Measurements from ENCODE around the gene GPSM1.
"Not testable (repeated sequence)": the region's sequence is repeated elsewhere in the genome, so short reads cannot be mapped to it uniquely, and the experiment has no call there.

GPSM1 gene

GRCh38 chr9:136314944-136315343, 12.4 kb upstream of the GPSM1 start:
- H3K27me3 Mint-ChIP-seq: peaks cover 28% of the 10 kb centered on the region
- H3K9me3 Mint-ChIP-seq: peaks cover 12% of the 10 kb centered on the region
- peaks cover 7% of the 10 kb centered on the region for H3K36me3 Mint-ChIP-seq
- DNase-seq (ENCODE audit: low spot score in 2 of 2) (no peak), ATAC-seq (ENCODE audit: low read depth) (no peak)
- peaks cover 6% of the 10 kb centered on the region for H3K4me1 Mint-ChIP-seq
- H3K27ac Mint-ChIP-seq: no peak overlapping the region
- no peak overlapping the region for H3K4me3 Mint-ChIP-seq

- Mint-ChIP-seq H3K27ac (no peak overlapping the region), H3K4me1 (peaks cover 6% of the 10 kb centered on the region), H3K27me3 (peaks cover 29% of the 10 kb centered on the region), H3K4me3 (no peak overlapping the region), H3K9me3 (peaks cover 13% of the 10 kb centered on the region), H3K36me3 (peaks cover 9% of the 10 kb centered on the region)
- ATAC-seq (ENCODE audit: low read depth): no peak
- DNase-seq (ENCODE audit: low spot score in 2 of 2): no peak
Measured at GRCh38 chr9:136316271-136316751, 11.0 kb upstream of the GPSM1 start.

GRCh38 chr9:136316896-136317676, 10.3 kb upstream of the GPSM1 start:
- peaks cover 29% of the 10 kb centered on the region for H3K27me3 Mint-ChIP-seq
- H3K4me3 Mint-ChIP-seq: no peak overlapping the region
- DNase-seq (ENCODE audit: low spot score in 2 of 2): no peak
- ATAC-seq (ENCODE audit: low read depth): no peak
- H3K36me3 Mint-ChIP-seq: peaks cover 9% of the 10 kb centered on the region
- H3K9me3 Mint-ChIP-seq: peaks cover 13% of the 10 kb centered on the region
- peaks cover 6% of the 10 kb centered on the region for H3K4me1 Mint-ChIP-seq
- H3K27ac Mint-ChIP-seq: no peak overlapping the region

- ATAC-seq (ENCODE audit: low read depth) (no peak), DNase-seq (ENCODE audit: low spot score in 2 of 2) (no peak)
- peaks cover 13% of the 10 kb centered on the region for H3K9me3 Mint-ChIP-seq
- no peak overlapping the region for H3K27ac Mint-ChIP-seq
- H3K4me1 Mint-ChIP-seq: peaks cover 6% of the 10 kb centered on the region
- H3K36me3 Mint-ChIP-seq: peaks cover 9% of the 10 kb centered on the region
- H3K27me3 Mint-ChIP-seq: peaks cover 29% of the 10 kb centered on the region
- H3K4me3 Mint-ChIP-seq: no peak overlapping the region
Measured at GRCh38 chr9:136317695-136318094, 9.6 kb upstream of the GPSM1 start.

GRCh38 chr9:136318111-136318775, 9.1 kb upstream of the GPSM1 start:
- peaks cover 9% of the 10 kb centered on the region for H3K36me3 Mint-ChIP-seq
- H3K27me3 Mint-ChIP-seq: peaks cover 29% of the 10 kb centered on the region
- ATAC-seq (ENCODE audit: low read depth) (no peak), DNase-seq (ENCODE audit: low spot score in 2 of 2) (no peak)
- H3K27ac Mint-ChIP-seq: no peak overlapping the region
- peaks cover 13% of the 10 kb centered on the region for H3K9me3 Mint-ChIP-seq
- no peak overlapping the region for H3K4me3 Mint-ChIP-seq
- H3K4me1 Mint-ChIP-seq: peaks cover 6% of the 10 kb centered on the region

- Mint-ChIP-seq H3K9me3 (peaks cover 13% of the 10 kb centered on the region), H3K4me1 (peaks cover 6% of the 10 kb centered on the region), H3K27ac (no peak overlapping the region), H3K27me3 (peaks cover 30% of the 10 kb centered on the region), H3K4me3 (no peak overlapping the region), H3K36me3 (peaks cover 9% of the 10 kb centered on the region)
- ATAC-seq (ENCODE audit: low read depth) (peak; percentile 10), DNase-seq (ENCODE audit: low spot score in 2 of 2) (no peak)
Measured at GRCh38 chr9:136318776-136319241, 8.5 kb upstream of the GPSM1 start.

- not testable (repeated sequence) for H3K27ac Mint-ChIP-seq; DNase-seq (ENCODE audit: low spot score in 2 of 2); H3K4me1 Mint-ChIP-seq; H3K4me3 Mint-ChIP-seq; ATAC-seq (ENCODE audit: low read depth); H3K36me3 Mint-ChIP-seq
- Mint-ChIP-seq H3K9me3 (peaks cover 13% of the 10 kb centered on the region), H3K27me3 (peaks cover 31% of the 10 kb centered on the region)
Measured at GRCh38 chr9:136319244-136319643, 8.1 kb upstream of the GPSM1 start.

GRCh38 chr9:136319955-136320354, 7.4 kb upstream of the GPSM1 start:
- H3K4me3 Mint-ChIP-seq; H3K4me1 Mint-ChIP-seq; ATAC-seq (ENCODE audit: low read depth); H3K27ac Mint-ChIP-seq; H3K36me3 Mint-ChIP-seq; DNase-seq (ENCODE audit: low spot score in 2 of 2); H3K9me3 Mint-ChIP-seq: not testable (repeated sequence)
- H3K27me3 Mint-ChIP-seq: peaks cover 27% of the 10 kb centered on the region

- H3K36me3 Mint-ChIP-seq; ATAC-seq (ENCODE audit: low read depth); H3K4me3 Mint-ChIP-seq; H3K9me3 Mint-ChIP-seq; H3K27ac Mint-ChIP-seq; H3K4me1 Mint-ChIP-seq; DNase-seq (ENCODE audit: low spot score in 2 of 2): not testable (repeated sequence)
- H3K27me3 Mint-ChIP-seq: peaks cover 26% of the 10 kb centered on the region
Measured at GRCh38 chr9:136320972-136321371, 6.4 kb upstream of the GPSM1 start.

GRCh38 chr9:136321561-136321960, 5.8 kb upstream of the GPSM1 start:
- Mint-ChIP-seq H3K36me3 (peaks cover 2% of the 10 kb centered on the region), H3K9me3 (peaks cover 2% of the 10 kb centered on the region), H3K27ac (no peak overlapping the region), H3K4me3 (no peak overlapping the region), H3K27me3 (peaks cover 20% of the 10 kb centered on the region), H3K4me1 (peaks cover 6% of the 10 kb centered on the region)
- DNase-seq (ENCODE audit: low spot score in 2 of 2) (no peak), ATAC-seq (ENCODE audit: low read depth) (no peak)

GRCh38 chr9:136322756-136323330, 4.5 kb upstream of the GPSM1 start:
- Mint-ChIP-seq H3K9me3 (peaks cover 2% of the 10 kb centered on the region), H3K4me3 (no peak overlapping the region), H3K27ac (no peak overlapping the region), H3K36me3 (peaks cover 1% of the 10 kb centered on the region), H3K27me3 (peaks cover 11% of the 10 kb centered on the region), H3K4me1 (peaks cover 4% of the 10 kb centered on the region)
- DNase-seq (ENCODE audit: low spot score in 2 of 2): no peak
- no peak for ATAC-seq (ENCODE audit: low read depth)

- DNase-seq (ENCODE audit: low spot score in 2 of 2) (no peak), ATAC-seq (ENCODE audit: low read depth) (no peak)
- Mint-ChIP-seq H3K27me3 (peaks cover 9% of the 10 kb centered on the region), H3K36me3 (peaks cover 1% of the 10 kb centered on the region), H3K9me3 (peaks cover 2% of the 10 kb centered on the region), H3K4me1 (peaks cover 2% of the 10 kb centered on the region), H3K4me3 (no peak overlapping the region), H3K27ac (no peak overlapping the region)
Measured at GRCh38 chr9:136323371-136323789, 4.0 kb upstream of the GPSM1 start.

GRCh38 chr9:136324501-136325300, 2.6 kb upstream of the GPSM1 start:
- Mint-ChIP-seq H3K27ac (no peak overlapping the region), H3K27me3 (peaks cover 12% of the 10 kb centered on the region), H3K4me3 (no peak overlapping the region), H3K9me3 (peaks cover 2% of the 10 kb centered on the region), H3K36me3 (peaks cover 1% of the 10 kb centered on the region), H3K4me1 (peaks cover 4% of the 10 kb centered on the region)
- DNase-seq (ENCODE audit: low spot score in 2 of 2) (no peak), ATAC-seq (ENCODE audit: low read depth) (no peak)
